GM18505 (cell line): ENCODE results near the gene SHROOM3.
"Not testable (repeated sequence)": the region's sequence is repeated elsewhere in the genome, so short reads cannot be mapped to it uniquely, and the experiment has no call there.

Experiments
- ATAC-seq: cut with Tn5 transposase; IDR thresholded peaks from one replicate; pipeline ENCODE4 v1.9.1; 2021; ENCODE audit not compliant: unreplicated experiment
- POLR2A ChIP-seq: IDR thresholded peaks from 4 replicates; pipeline ENCODE4 v1.6.1; 2011; ENCODE audit warnings: borderline replicate concordance; ENCODE audit not compliant: insufficient read depth, insufficient read length; ENCODE audit errors: extremely low read depth

Gene SHROOM3

GRCh38 chr4:76703676-76704075 is 268.6 kb downstream of the SHROOM3 start:
- no peak for ATAC-seq
- TF ChIP-seq POLR2A: no peak

- ATAC-seq: no peak
- TF ChIP-seq POLR2A: no peak
These were observed 269.3 kb downstream of the SHROOM3 start for GRCh38 chr4:76704133-76704881.

- no peak for TF ChIP-seq POLR2A
- ATAC-seq: no peak
These were observed 270.4 kb downstream of the SHROOM3 start for GRCh38 chr4:76705472-76705871.

GRCh38 chr4:76706581-76706980 is 271.6 kb downstream of the SHROOM3 start:
- ATAC-seq: no peak
- TF ChIP-seq POLR2A: no peak

GRCh38 chr4:76708971-76709771 is 274.1 kb downstream of the SHROOM3 start:
- ATAC-seq: no peak
- no peak for TF ChIP-seq POLR2A

- TF ChIP-seq POLR2A: no peak
- ATAC-seq: no peak
These were observed 274.7 kb downstream of the SHROOM3 start for GRCh38 chr4:76709772-76710090.

- TF ChIP-seq POLR2A: no peak
- no peak for ATAC-seq
These were observed 277.5 kb downstream of the SHROOM3 start for GRCh38 chr4:76712564-76712963.

- TF ChIP-seq POLR2A: no peak
- ATAC-seq: no peak
These were observed 279.2 kb downstream of the SHROOM3 start for GRCh38 chr4:76714226-76714625.

GRCh38 chr4:76716020-76716419 is 281.0 kb downstream of the SHROOM3 start:
- no peak for TF ChIP-seq POLR2A
- ATAC-seq: no peak

- ATAC-seq: no peak
- TF ChIP-seq POLR2A: no peak
These were observed 281.6 kb downstream of the SHROOM3 start for GRCh38 chr4:76716658-76717057.

GRCh38 chr4:76717431-76717830 is 282.4 kb downstream of the SHROOM3 start:
- no peak for TF ChIP-seq POLR2A
- no peak for ATAC-seq

- no peak for TF ChIP-seq POLR2A
- no peak for ATAC-seq
These were observed 283.0 kb downstream of the SHROOM3 start for GRCh38 chr4:76718021-76718420.

- TF ChIP-seq POLR2A: no peak
- no peak for ATAC-seq
These were observed 283.8 kb downstream of the SHROOM3 start for GRCh38 chr4:76718831-76719230.

- no peak for TF ChIP-seq POLR2A
- ATAC-seq: no peak
These were observed 285.1 kb downstream of the SHROOM3 start for GRCh38 chr4:76720121-76720520.

- not testable (repeated sequence) for ATAC-seq
These were observed 287.1 kb downstream of the SHROOM3 start for GRCh38 chr4:76722146-76722545.
